ENCODE results near the gene WDR62.
"Not testable (repeated sequence)": the region's sequence is repeated elsewhere in the genome, so short reads cannot be mapped to it uniquely, and the experiment has no call there.

WDR62 gene

GRCh38 chr19:36027696-36028095, 27.0 kb upstream of the WDR62 start:
- no peak for DNase-seq (ENCODE audit: low spot score)
- no peak for TF ChIP-seq CTCF (IDR thresholded peaks at IDR 0.05; ENCODE audit: extremely low read depth, insufficient read depth, missing control alignments)
- in situ Hi-C loops (cut with MboI; ENCODE audit: low pct_unique_long_range_greater_than_20kb, low sequenced_read_pairs, unreplicated experiment): no loop called here

DNA sequence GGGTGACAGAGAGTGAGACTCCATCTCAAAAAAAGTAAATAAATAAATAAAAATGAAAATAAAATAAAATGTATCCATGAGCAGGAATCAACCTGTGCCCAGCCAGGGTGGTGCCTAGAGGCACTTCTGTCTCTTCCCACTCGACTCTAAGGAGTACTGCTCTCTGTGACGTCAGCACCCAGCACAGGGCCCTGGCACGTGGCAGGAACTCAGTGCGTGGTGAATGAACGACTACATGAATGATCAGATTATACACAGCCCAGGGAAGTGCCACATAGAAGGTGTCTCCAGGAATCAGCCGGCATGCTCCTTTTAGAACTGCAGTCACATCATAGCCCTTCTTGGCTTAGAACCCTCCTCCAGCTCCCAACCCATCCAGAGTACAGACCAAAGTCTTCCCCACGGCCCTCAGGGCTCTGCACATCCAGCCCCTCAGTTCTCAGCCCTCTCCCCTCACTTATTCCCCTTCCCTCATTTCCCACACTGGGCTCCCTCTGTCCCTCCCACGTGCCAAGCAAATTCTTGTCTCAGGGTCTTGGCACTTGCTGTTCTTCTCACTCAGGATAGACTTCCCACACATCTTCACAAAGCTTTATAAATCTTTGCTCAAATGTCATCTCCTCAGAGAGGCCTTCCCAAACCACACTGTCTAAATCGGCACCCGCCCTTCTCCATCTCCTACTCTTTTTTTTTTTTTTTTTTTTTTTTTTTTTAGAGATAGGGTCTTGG, 26.2 kb upstream of the WDR62 start:
- in situ Hi-C loops (cut with MboI; ENCODE audit: low pct_unique_long_range_greater_than_20kb, low sequenced_read_pairs, unreplicated experiment): no loop called here
- TF ChIP-seq CTCF (IDR thresholded peaks at IDR 0.05; ENCODE audit: extremely low read depth, insufficient read depth, missing control alignments): no peak

GRCh38 chr19:36030264-36031148, 24.2 kb upstream of the WDR62 start:
- no peak for TF ChIP-seq CTCF (IDR thresholded peaks at IDR 0.05; ENCODE audit: extremely low read depth, insufficient read depth, missing control alignments)
- in situ Hi-C loops (cut with MboI; ENCODE audit: low pct_unique_long_range_greater_than_20kb, low sequenced_read_pairs, unreplicated experiment): no loop called here
- DNase-seq (ENCODE audit: low spot score): no peak

More for the DNA sequence above, 26.2 kb upstream of the WDR62 start:
- DNase-seq (ENCODE audit: low spot score): no peak

GRCh38 chr19:36031308-36031707, 23.4 kb upstream of the WDR62 start:
- TF ChIP-seq CTCF (IDR thresholded peaks at IDR 0.05; ENCODE audit: extremely low read depth, insufficient read depth, missing control alignments): no peak
- DNase-seq (ENCODE audit: low spot score): no peak
- in situ Hi-C loops (cut with MboI; ENCODE audit: low pct_unique_long_range_greater_than_20kb, low sequenced_read_pairs, unreplicated experiment): no loop called here

- no peak for TF ChIP-seq CTCF (IDR thresholded peaks at IDR 0.05; ENCODE audit: extremely low read depth, insufficient read depth, missing control alignments)
- DNase-seq (ENCODE audit: low spot score): peak; percentile 86
- in situ Hi-C loops (cut with MboI; ENCODE audit: low pct_unique_long_range_greater_than_20kb, low sequenced_read_pairs, unreplicated experiment): no loop called here
Observed at GRCh38 chr19:36032251-36033104, 22.2 kb upstream of the WDR62 start, which contains the start of gene CLIP3. Gene CLIP3, minus strand, starts transcription at chr19:36032873. Its CDS starts 516 bp downstream, at chr19:36032357.

DNA sequence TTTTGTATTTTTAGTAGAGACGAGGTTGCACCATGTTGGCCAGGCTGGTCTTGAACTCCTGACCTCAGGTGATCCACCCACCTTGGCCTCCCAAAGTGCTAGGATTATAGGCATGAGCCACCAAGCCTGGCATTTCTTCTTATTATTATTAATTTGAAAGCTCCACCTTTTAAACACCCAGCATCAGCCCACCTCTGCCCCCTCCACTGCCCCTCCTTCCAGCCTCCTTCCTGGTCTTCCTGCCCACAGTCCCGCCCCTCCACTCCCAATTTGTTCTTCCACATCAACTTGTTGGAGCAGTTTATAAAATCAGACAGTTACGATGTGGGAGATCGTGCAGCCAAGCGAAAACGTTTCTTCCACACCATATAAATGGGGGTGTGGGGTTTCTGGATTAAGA, 14.2 kb upstream of the WDR62 start:
- no peak for DNase-seq (ENCODE audit: low spot score)
- in situ Hi-C loops (cut with MboI; ENCODE audit: low pct_unique_long_range_greater_than_20kb, low sequenced_read_pairs, unreplicated experiment): no loop called here
- no peak for TF ChIP-seq CTCF (IDR thresholded peaks at IDR 0.05; ENCODE audit: extremely low read depth, insufficient read depth, missing control alignments)

- DNase-seq (ENCODE audit: low spot score); in situ Hi-C loops (cut with MboI; ENCODE audit: low pct_unique_long_range_greater_than_20kb, low sequenced_read_pairs, unreplicated experiment): not testable (repeated sequence)
Observed at GRCh38 chr19:36041092-36041491, 13.6 kb upstream of the WDR62 start.
